Nephron progenitor cell (in vitro differentiated cells): ENCODE measurements around the gene ANKRD44.

Experiments used
- DNase-seq: peaks from one replicate; pipeline ENCODE4 v3.0.0; 2021
- H3K27ac Mint-ChIP-seq: 2 replicates; pipeline ENCODE4 v1.8.0; 2021; ENCODE audit warnings: mild to moderate bottlenecking, moderate library complexity, mixed read lengths
- H3K27me3 Mint-ChIP-seq: 2 replicates; pipeline ENCODE4 v1.8.0; 2021; ENCODE audit warnings: mild to moderate bottlenecking, low read depth, mixed read lengths; ENCODE audit not compliant: poor library complexity
- H3K36me3 Mint-ChIP-seq: 2 replicates; pipeline ENCODE4 v1.8.0; 2021; ENCODE audit warnings: low read depth, mixed read lengths
- H3K4me1 Mint-ChIP-seq: 2 replicates; pipeline ENCODE4 v1.8.0; 2021; ENCODE audit warnings: mixed read lengths
- H3K4me3 Mint-ChIP-seq: 2 replicates; pipeline ENCODE4 v1.8.0; 2021; ENCODE audit warnings: mild to moderate bottlenecking, moderate library complexity, mixed read lengths
- H3K9me3 Mint-ChIP-seq: 2 replicates; pipeline ENCODE4 v1.8.0; 2021; ENCODE audit warnings: mild to moderate bottlenecking, moderate library complexity, mixed read lengths
- CTCF ChIP-seq: fragments of 200-600 bp; sonication (generic); IDR thresholded peaks from 2 replicates; pipeline ENCODE4 v1.5.0; 2021; ENCODE audit warnings: antibody characterized with exemption

The ANKRD44 gene

GRCh38 chr2:197284956-197285355 is 25.6 kb downstream of the ANKRD44 start:
- no peak for DNase-seq
- Mint-ChIP-seq H3K27me3 (peaks cover 4% of the 10 kb centered on the region), H3K27ac (no peak overlapping the region), H3K4me1 (peaks cover 14% of the 10 kb centered on the region), H3K36me3 (no peaks in the 10 kb centered on the region), H3K9me3 (peaks cover 4% of the 10 kb centered on the region), H3K4me3 (no peak overlapping the region)
- TF ChIP-seq CTCF: no peak

- H3K4me1 Mint-ChIP-seq: peaks cover 30% of the 10 kb centered on the region
- H3K9me3 Mint-ChIP-seq: no peaks in the 10 kb centered on the region
- H3K27me3 Mint-ChIP-seq: peaks cover 5% of the 10 kb centered on the region
- no peak for DNase-seq
- H3K4me3 Mint-ChIP-seq: no peak overlapping the region
- no peak for TF ChIP-seq CTCF
- no peak overlapping the region for H3K27ac Mint-ChIP-seq
- H3K36me3 Mint-ChIP-seq: no peaks in the 10 kb centered on the region
Observed at GRCh38 chr2:197281421-197281820, 29.2 kb downstream of the ANKRD44 start.

DNA sequence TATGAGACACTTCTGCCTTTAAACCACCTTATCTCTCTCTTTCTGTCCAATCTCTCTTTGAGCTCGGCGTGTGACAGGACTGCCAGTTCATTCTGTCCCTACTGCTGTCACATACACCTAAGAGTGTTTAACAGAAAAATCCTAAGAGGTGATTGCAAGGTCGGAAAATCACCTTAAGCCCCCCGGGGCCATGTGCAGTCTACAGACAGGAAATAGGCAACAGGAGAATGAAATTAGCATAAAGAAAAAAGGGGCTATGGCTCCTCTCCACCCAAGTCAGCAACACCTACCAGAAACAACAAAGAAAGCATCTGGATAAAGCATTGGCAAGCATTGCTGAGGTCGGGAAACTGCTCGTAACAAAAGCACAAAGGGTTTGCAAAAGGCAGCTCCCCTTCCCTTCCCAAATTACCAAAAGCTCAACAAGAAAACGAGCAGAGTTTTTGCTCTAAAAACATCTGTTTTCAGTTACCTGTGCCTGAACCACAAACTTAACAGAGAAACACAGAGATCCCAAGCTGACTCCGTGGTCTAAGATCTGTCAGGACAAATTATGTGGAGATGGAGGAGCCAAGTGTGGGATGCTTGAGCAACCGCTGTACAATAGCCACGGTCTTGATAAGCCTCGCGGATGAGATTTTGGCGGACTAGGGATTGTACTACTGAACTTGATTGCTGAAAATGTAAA is 30.4 kb downstream of the ANKRD44 start:
- Mint-ChIP-seq H3K36me3 (no peaks in the 10 kb centered on the region), H3K9me3 (no peaks in the 10 kb centered on the region), H3K27ac (peak overlapping the region; percentile 11), H3K4me1 (peaks cover 23% of the 10 kb centered on the region), H3K27me3 (peaks cover 5% of the 10 kb centered on the region), H3K4me3 (no peak overlapping the region)
- DNase-seq: no peak
- no peak for TF ChIP-seq CTCF

DNA sequence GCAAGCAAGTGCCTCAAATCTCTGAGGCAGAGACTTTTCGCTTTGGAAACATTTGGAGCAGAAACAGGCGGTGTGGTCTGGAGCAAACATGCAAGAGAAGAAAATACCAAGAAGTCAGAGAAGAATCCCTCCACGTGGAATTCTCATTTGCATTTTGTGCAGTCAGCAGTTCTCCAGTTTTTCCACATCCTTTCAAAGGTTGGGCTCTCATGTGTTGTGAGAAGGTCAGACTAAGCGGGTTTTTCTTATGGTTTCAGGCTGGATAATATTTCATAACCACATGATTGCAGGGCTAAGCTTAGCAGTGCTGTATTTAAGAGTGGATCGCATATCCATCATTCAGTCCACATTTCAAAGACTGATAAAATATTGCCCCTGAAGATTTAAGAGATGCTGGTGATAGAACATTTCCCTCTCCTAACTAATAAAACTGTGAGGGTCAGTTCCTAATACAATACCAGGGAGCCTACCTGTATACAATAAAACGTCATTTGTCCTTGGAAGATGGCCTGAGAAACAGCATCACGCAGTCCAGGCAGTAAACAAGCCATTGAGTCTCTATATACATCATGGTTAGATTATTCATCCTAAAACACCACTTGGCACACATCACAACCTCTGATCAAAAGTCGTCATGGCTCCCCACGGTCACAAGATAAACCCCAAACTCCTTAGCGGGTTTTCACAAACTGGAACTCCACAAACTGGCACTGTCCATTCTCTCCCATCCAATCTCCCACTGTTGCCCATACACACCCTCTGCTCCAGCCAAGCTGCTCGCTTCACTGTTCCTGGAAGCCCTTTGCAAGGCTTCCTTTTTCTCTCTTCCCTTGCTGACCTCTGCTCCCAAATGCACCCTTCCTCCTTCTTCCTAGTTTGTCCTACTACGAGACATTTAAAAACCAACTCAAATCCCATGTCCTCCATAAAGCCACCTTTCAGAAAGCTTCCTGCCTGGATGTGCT is 31.5 kb downstream of the ANKRD44 start:
- H3K27ac Mint-ChIP-seq: peak overlapping the region; percentile 11
- H3K4me1 Mint-ChIP-seq: peaks cover 23% of the 10 kb centered on the region
- no peak for TF ChIP-seq CTCF
- no peaks in the 10 kb centered on the region for H3K9me3 Mint-ChIP-seq
- peaks cover 5% of the 10 kb centered on the region for H3K27me3 Mint-ChIP-seq
- H3K36me3 Mint-ChIP-seq: no peaks in the 10 kb centered on the region
- no peak for DNase-seq
- no peak overlapping the region for H3K4me3 Mint-ChIP-seq

- no peak for TF ChIP-seq CTCF
- no peak for DNase-seq
- Mint-ChIP-seq H3K4me1 (peaks cover 30% of the 10 kb centered on the region), H3K4me3 (no peak overlapping the region), H3K27ac (no peak overlapping the region), H3K36me3 (no peaks in the 10 kb centered on the region), H3K9me3 (no peaks in the 10 kb centered on the region), H3K27me3 (peaks cover 5% of the 10 kb centered on the region)
Observed at GRCh38 chr2:197277794-197278193, 32.8 kb downstream of the ANKRD44 start.
